Measurements from ENCODE around the gene L3MBTL4. TPM values are rescaled to one million over a fixed set of nuclear protein-coding genes. Genes with fewer than 3 reads are reported as not detected.

L3MBTL4 gene
- total RNA-seq, 2 donors from 2014 or later = 4.6 to 7.2 TPM

- Mint-ChIP-seq H3K4me3 (no peak overlapping the region), H3K36me3 (ENCODE audit: low read depth) (no peaks in the 10 kb centered on the region), H3K27me3 (ENCODE audit: insufficient read depth) (no peaks in the 10 kb centered on the region), H3K4me1 (no peaks in the 10 kb centered on the region), H3K9me3 (no peaks in the 10 kb centered on the region), H3K27ac (no peak overlapping the region)
- peak; percentile 40 for TF ChIP-seq CTCF (conservative IDR thresholded peaks at IDR 0.05)
- no peak for DNase-seq
- WGBS, 2 experiments (ENCODE audit: insufficient coverage in 1 of 2, insufficient read length in 1 of 2) = 92 to 96% methylated on average over 5 to 6 of the region's 6 CpGs
- H3K9me3 ChIP-seq (ENCODE audit: control insufficient read depth, low read length) = no peaks in the 10 kb centered on the region
- H3K4me1 ChIP-seq (ENCODE audit: control insufficient read depth, insufficient read depth, low read length) = no peaks in the 10 kb centered on the region
- H3K27ac ChIP-seq (ENCODE audit: low read depth, low read length) = no peak overlapping the region
- no peak overlapping the region for H3K4me3 ChIP-seq (ENCODE audit: low read length)
- no peaks in the 10 kb centered on the region for H3K36me3 ChIP-seq (ENCODE audit: control insufficient read depth, insufficient read depth, low read length)
- H3K9ac ChIP-seq (ENCODE audit: extremely low read depth, low read length, poor library complexity, severe bottlenecking) = no peak overlapping the region
- H3K27me3 ChIP-seq (ENCODE audit: control insufficient read depth, insufficient read depth, low read length, poor library complexity, severe bottlenecking) = no peaks in the 10 kb centered on the region
Measured at GRCh38 chr18:6397931-6398566, 16.7 kb downstream of the L3MBTL4 start.

GRCh38 chr18:6396847-6397246 is 17.9 kb downstream of the L3MBTL4 start:
- Mint-ChIP-seq H3K27me3 (ENCODE audit: insufficient read depth) (no peaks in the 10 kb centered on the region), H3K36me3 (ENCODE audit: low read depth) (no peaks in the 10 kb centered on the region), H3K27ac (no peak overlapping the region), H3K9me3 (peaks cover 1% of the 10 kb centered on the region), H3K4me1 (no peaks in the 10 kb centered on the region), H3K4me3 (no peak overlapping the region)
- WGBS, 2 experiments (ENCODE audit: insufficient coverage in 1 of 2, insufficient read length in 1 of 2) = 89 to 97% methylated on average over 5 of the region's 5 CpGs
- peaks cover under 1% of the 10 kb centered on the region for H3K9me3 ChIP-seq (ENCODE audit: control insufficient read depth, low read length)
- H3K4me1 ChIP-seq (ENCODE audit: control insufficient read depth, insufficient read depth, low read length) = no peaks in the 10 kb centered on the region
- H3K27me3 ChIP-seq (ENCODE audit: control insufficient read depth, insufficient read depth, low read length, poor library complexity, severe bottlenecking) = no peaks in the 10 kb centered on the region
- TF ChIP-seq CTCF (conservative IDR thresholded peaks at IDR 0.05) = no peak
- no peak overlapping the region for H3K9ac ChIP-seq (ENCODE audit: extremely low read depth, low read length, poor library complexity, severe bottlenecking)
- H3K27ac ChIP-seq (ENCODE audit: low read depth, low read length) = no peak overlapping the region
- no peak overlapping the region for H3K4me3 ChIP-seq (ENCODE audit: low read length)
- no peak for DNase-seq
- H3K36me3 ChIP-seq (ENCODE audit: control insufficient read depth, insufficient read depth, low read length) = no peaks in the 10 kb centered on the region

DNA sequence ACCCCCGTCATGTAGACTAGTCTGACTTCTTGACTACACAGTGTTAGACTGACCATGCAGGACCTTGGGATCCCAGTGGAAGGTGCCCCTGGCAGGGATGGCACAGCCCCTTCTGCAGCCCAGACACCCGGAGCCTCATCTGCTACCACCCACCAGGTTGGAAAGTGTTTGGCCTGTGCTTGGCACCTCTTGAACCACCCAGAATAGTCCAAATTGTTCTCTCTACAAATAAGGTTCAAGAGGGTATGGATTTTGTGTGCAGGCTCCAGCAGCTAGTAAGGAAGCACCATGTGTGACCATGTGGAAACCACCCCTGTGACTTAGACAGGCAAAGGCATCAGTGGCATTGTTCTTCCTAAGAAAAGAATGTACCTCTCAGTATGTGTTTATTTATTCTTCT is 18.4 kb downstream of the L3MBTL4 start:
- no peak overlapping the region for H3K27ac Mint-ChIP-seq
- no peak overlapping the region for H3K4me3 ChIP-seq (ENCODE audit: low read length)
- no peaks in the 10 kb centered on the region for H3K36me3 ChIP-seq (ENCODE audit: control insufficient read depth, insufficient read depth, low read length)
- peaks cover 6% of the 10 kb centered on the region for H3K9me3 ChIP-seq (ENCODE audit: control insufficient read depth, low read length)
- no peak overlapping the region for H3K27ac ChIP-seq (ENCODE audit: low read depth, low read length)
- 95 to 100% methylated on average over 2 of the region's 2 CpGs for WGBS, 2 experiments (ENCODE audit: insufficient coverage in 1 of 2, insufficient read length in 1 of 2)
- H3K36me3 Mint-ChIP-seq (ENCODE audit: low read depth) = no peaks in the 10 kb centered on the region
- H3K4me1 ChIP-seq (ENCODE audit: control insufficient read depth, insufficient read depth, low read length) = no peaks in the 10 kb centered on the region
- no peaks in the 10 kb centered on the region for H3K27me3 ChIP-seq (ENCODE audit: control insufficient read depth, insufficient read depth, low read length, poor library complexity, severe bottlenecking)
- H3K27me3 Mint-ChIP-seq (ENCODE audit: insufficient read depth) = no peaks in the 10 kb centered on the region
- H3K4me1 Mint-ChIP-seq = no peaks in the 10 kb centered on the region
- TF ChIP-seq CTCF (conservative IDR thresholded peaks at IDR 0.05) = no peak
- H3K4me3 Mint-ChIP-seq = no peak overlapping the region
- H3K9ac ChIP-seq (ENCODE audit: extremely low read depth, low read length, poor library complexity, severe bottlenecking) = no peak overlapping the region
- H3K9me3 Mint-ChIP-seq = peaks cover 7% of the 10 kb centered on the region
- no peak for DNase-seq
